ENCODE measurements around the gene C7orf57.

DNA sequence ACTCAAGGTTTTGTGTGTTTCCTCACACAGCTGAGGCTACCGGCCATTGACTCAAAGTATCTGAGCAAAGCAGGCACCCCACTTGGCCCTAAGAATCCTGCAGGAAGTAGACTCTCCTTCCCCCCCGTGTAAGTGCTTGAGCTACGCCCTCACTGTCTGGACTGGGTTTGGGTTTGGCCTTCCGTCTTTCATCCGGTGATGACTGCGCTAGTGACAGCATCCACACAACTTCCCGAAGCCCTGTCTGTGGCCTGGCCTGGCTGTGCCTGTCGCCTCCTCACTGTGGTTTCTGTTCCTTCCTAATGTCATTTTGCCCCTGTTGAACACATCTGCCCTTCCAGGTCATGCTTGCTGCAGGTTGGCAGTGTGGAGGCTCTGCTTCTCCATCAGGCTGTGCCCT, 14.5 kb downstream of the C7orf57 start:
- TF ChIP-seq, protein P1, sequence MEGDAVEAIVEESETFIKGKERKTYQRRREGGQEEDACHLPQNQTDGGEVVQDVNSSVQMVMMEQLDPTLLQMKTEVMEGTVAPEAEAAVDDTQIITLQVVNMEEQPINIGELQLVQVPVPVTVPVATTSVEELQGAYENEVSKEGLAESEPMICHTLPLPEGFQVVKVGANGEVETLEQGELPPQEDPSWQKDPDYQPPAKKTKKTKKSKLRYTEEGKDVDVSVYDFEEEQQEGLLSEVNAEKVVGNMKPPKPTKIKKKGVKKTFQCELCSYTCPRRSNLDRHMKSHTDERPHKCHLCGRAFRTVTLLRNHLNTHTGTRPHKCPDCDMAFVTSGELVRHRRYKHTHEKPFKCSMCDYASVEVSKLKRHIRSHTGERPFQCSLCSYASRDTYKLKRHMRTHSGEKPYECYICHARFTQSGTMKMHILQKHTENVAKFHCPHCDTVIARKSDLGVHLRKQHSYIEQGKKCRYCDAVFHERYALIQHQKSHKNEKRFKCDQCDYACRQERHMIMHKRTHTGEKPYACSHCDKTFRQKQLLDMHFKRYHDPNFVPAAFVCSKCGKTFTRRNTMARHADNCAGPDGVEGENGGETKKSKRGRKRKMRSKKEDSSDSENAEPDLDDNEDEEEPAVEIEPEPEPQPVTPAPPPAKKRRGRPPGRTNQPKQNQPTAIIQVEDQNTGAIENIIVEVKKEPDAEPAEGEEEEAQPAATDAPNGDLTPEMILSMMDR (IDR thresholded peaks at IDR 0.05; ENCODE audit: low read length): no peak
- TF ChIP-seq EZH2 (IDR thresholded peaks at IDR 0.05; ENCODE audit: borderline replicate concordance, low read length): no peak
